Activated CD4-positive, alpha-beta memory T cell treated with anti-CD3 and anti-CD28 coated beads, Interleukin-2, amount 10 ng/mL, durations not matched to agents 7 days and 5 days (primary cell): ENCODE measurements around the gene PAPLN. TPM values are rescaled to one million over a fixed set of nuclear protein-coding genes. Genes with fewer than 3 reads are reported as not detected.

Source experiments
- CTCF ChIA-PET: fragments of 350-600 bp; sonication (Branson Sonifier 250); formaldehyde crosslinking; loops from one replicate; lab custom pipeline; 2021; ENCODE audit warnings: antibody characterized with exemption, inconsistent platforms; lab: Charles Lee
- POLR2A ChIA-PET: fragments of 350-600 bp; sonication (Branson Sonifier 250); formaldehyde crosslinking; loops from one replicate; lab custom pipeline; 2021; ENCODE audit warnings: antibody characterized with exemption; lab: Charles Lee
- DNase-seq: peaks from one replicate; pipeline ENCODE4 v3.0.0-alpha.2; 2020
- H3K27ac Mint-ChIP-seq: one replicate; pipeline ENCODE4 v1.8.0; 2021; ENCODE audit warnings: mild to moderate bottlenecking, mixed read lengths
- H3K27me3 Mint-ChIP-seq: one replicate; pipeline ENCODE4 v1.8.0; 2021; ENCODE audit warnings: mixed read lengths
- H3K36me3 Mint-ChIP-seq: one replicate; pipeline ENCODE4 v1.8.0; 2021; ENCODE audit warnings: low read depth, mixed read lengths
- H3K4me1 Mint-ChIP-seq: one replicate; pipeline ENCODE4 v1.8.0; 2021; ENCODE audit warnings: mixed read lengths
- H3K4me3 Mint-ChIP-seq: one replicate; pipeline ENCODE4 v1.8.0; 2021; ENCODE audit warnings: mild to moderate bottlenecking, mixed read lengths
- H3K9me3 Mint-ChIP-seq: one replicate; pipeline ENCODE4 v1.8.0; 2021; ENCODE audit warnings: mixed read lengths
- total RNA-seq, 2 experiments: library from RNA; stranded (reverse); gene quantifications; one replicate each; pipeline ENCODE4 v1.2.3, GENCODE V29; 2021

PAPLN gene
- total RNA-seq, 2 experiments from 2014 or later, result 1.4 to 1.6 TPM

DNA sequence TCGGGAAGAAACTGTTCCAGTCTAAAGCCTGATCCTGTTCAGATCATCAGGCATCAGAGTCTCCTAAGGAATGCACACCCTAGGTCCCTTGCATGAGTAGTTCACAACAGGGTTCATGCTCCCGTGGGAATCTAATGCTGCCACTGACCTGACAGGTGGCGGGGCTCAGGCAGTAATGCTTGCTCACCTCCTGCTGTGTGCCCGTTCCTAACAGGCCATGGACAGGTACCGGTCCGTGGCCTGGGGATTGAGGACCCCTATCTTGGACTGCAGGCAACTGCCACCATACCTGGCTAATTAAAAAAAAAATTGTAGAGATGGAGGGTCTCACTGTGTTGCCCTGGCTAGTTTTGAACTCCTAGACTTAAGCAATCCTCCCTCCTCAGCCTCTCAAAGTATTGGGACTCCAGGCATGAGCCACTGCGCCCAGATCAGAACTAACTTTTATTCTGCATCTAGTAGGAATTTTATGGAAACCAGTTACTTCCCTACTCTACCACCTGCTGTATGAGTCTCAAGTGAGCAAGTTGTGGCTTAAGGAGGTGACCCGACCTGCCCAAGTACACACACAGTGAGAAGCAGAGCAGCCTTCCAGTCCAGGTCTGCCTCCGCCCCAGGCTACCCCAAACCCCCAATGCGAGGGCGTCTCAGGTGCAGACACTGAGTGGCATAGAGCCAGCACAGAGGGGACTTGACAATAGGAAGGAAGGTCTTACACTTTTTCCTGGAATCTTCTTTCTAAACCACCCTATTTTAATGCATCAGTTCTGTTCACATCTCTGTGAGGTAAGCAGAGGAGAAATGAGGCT, 2.5 kb upstream of the PAPLN start:
- Mint-ChIP-seq H3K27ac (no peak overlapping the region), H3K9me3 (no peaks in the 10 kb centered on the region), H3K27me3 (peaks cover 57% of the 10 kb centered on the region), H3K4me3 (no peak overlapping the region), H3K36me3 (peaks cover 3% of the 10 kb centered on the region), H3K4me1 (peaks cover 20% of the 10 kb centered on the region)
- CTCF ChIA-PET, result no interaction called here
- POLR2A ChIA-PET, result no interaction called here
- no peak for DNase-seq

DNA sequence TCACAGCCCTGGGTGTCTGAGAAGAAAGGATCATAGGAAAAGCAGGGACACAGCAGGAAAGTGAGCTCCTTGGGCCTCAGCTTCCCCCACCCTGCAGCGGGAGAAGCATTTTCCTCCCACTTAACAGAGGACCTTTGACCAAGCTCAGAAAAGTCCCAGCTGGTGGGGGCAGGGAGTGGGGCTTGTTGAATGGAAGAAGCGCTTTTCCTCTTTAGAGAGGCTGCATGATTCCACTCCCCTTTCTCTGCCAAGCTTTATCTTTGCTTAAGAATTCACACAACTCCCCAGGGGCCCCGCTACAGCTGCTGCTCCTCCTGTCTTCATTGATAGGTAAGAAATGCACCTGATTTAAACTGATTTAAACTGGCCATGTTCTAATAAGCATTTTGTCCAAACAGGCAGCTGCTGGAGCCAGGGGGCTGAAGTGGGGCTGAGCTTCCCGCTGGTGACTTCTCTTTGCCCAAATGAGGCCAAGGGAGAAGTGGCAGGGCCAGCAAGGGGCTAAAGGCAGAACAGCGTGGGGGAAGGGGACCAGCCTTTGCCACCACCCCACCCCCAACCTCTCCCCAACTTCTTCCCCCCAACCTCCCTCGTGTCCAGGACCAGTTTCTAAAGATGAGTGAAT, 1.7 kb upstream of the PAPLN start:
- ChIA-PET CTCF (no interaction called here), POLR2A (no interaction called here)
- Mint-ChIP-seq H3K4me3 (no peak overlapping the region), H3K9me3 (no peaks in the 10 kb centered on the region), H3K27me3 (peaks cover 62% of the 10 kb centered on the region), H3K36me3 (peaks cover 3% of the 10 kb centered on the region), H3K4me1 (peaks cover 22% of the 10 kb centered on the region), H3K27ac (no peak overlapping the region)
- DNase-seq, result no peak

DNA sequence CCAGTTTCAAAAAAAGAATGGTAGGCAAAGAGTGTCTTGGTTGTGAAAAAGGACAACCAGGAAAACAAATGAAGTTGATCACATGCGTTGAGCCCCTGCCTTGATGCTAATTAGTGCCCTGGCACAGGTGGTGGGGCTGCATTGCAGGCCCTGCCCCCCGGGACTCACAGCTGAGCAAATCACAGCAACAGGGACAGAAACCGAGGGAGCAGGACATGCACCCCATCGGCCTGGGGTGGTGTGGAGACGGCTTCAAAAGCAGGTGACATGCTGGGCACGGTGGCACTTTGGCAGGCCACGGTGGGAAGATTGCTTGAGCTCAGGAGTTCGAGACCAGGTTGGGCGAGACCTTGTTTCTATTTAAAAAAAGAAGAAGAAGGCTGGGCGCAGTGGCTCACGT, 1.1 kb upstream of the PAPLN start:
- H3K36me3 Mint-ChIP-seq, result peaks cover 3% of the 10 kb centered on the region
- ChIA-PET CTCF (no interaction called here), POLR2A (no interaction called here)
- H3K4me1 Mint-ChIP-seq, result peaks cover 22% of the 10 kb centered on the region
- H3K9me3 Mint-ChIP-seq, result no peaks in the 10 kb centered on the region
- H3K4me3 Mint-ChIP-seq, result no peak overlapping the region
- no peak for DNase-seq
- no peak overlapping the region for H3K27ac Mint-ChIP-seq
- H3K27me3 Mint-ChIP-seq, result peaks cover 67% of the 10 kb centered on the region

DNA sequence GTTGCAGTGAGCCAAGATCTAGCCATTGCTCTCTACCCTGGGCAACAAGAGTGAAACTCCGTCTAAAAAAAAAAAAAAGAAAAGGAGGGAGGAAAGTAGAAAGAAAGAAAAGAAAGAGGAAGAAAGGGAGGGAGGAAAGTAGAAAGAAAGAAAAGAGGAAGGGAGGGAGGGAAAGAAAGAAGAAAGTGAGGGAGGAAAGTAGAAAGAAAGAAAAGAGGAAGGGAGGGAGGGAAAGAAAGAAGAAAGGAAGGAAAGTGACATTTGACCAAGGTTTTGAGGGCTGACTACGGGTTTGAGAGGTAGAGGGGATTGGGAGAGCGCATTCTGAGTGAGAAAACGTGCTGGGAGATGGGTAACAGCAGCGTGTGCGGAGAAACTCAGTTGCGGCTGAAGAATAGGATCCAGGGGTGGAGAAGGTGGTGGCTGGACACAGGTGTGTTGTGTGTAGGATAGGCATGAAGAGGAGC, 521 bp upstream of the PAPLN start:
- peaks cover 24% of the 10 kb centered on the region for H3K4me1 Mint-ChIP-seq
- no peak overlapping the region for H3K27ac Mint-ChIP-seq
- H3K27me3 Mint-ChIP-seq, result peaks cover 74% of the 10 kb centered on the region
- peaks cover 3% of the 10 kb centered on the region for H3K36me3 Mint-ChIP-seq
- no peaks in the 10 kb centered on the region for H3K9me3 Mint-ChIP-seq
- H3K4me3 Mint-ChIP-seq, result peak overlapping the region; percentile 46
- DNase-seq, result no peak
- CTCF ChIA-PET, result no interaction called here
- POLR2A ChIA-PET, result no interaction called here

DNA sequence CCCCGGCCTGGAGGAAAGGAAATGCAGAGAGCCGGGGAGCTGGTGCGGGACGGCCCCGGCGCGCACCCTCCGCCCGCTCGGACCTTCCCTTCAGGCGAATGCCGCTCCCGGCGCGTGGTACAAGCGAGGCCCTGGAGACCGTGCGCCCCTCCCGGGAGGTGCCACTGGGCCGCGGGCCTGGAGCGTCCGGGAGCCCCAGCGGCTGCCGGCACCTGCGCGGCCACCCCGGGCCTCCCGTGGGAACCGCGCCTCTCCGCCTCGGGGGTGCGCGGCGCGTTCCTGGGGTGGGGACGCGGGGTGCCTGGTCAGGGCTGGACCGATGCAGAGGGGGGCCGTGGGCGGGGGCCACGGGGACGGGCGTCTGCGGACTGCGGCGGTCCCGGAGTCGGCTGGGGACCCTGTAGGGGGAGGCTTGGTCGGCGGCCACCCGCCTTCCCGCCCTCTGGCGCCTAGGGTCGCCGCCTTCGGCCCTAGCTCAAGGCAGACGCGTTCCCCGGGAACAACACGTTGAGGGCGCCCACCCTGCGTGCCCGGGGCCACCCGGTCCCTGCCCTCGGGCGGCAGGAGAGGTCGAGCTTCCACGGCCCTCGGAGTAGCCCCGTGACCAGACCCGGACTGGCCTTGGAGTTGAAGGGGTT, 599 bp downstream of the PAPLN start:
- Mint-ChIP-seq H3K27ac (no peak overlapping the region), H3K4me1 (peaks cover 28% of the 10 kb centered on the region), H3K27me3 (peaks cover 78% of the 10 kb centered on the region), H3K36me3 (peaks cover 3% of the 10 kb centered on the region), H3K9me3 (no peaks in the 10 kb centered on the region), H3K4me3 (no peak overlapping the region)
- ChIA-PET POLR2A (interaction anchor here (0.6 kb wide), 1 partner anchor 14 kb away, joined by 3 read pairs; no protein-coding TSS in a partner anchor), CTCF (no interaction called here)
- DNase-seq, result no peak

DNA sequence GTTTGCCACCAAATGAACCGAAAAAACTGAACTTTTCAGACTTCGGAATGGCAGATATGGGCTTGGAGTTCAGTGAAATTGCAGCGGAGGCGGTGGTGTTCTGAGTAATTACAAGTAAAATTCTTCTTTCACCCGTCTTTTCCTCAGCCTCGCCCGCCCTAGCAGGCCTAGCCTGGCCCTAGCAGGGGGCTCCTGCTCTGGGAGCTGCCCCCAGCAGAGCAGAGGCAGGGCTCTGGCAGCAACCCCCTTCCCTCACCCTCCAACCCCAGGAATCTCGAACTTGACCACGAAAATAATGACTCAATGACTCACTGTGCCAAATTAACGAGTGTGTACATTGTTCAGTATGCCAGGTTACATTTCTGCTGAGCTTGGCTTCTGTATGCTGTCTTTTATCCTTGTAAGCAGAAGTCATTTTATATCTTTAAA, 1.1 kb downstream of the PAPLN start:
- peaks cover 34% of the 10 kb centered on the region for H3K4me1 Mint-ChIP-seq
- no peak overlapping the region for H3K4me3 Mint-ChIP-seq
- no peak for DNase-seq
- H3K27me3 Mint-ChIP-seq, result peaks cover 79% of the 10 kb centered on the region
- no peaks in the 10 kb centered on the region for H3K9me3 Mint-ChIP-seq
- no peak overlapping the region for H3K27ac Mint-ChIP-seq
- POLR2A ChIA-PET, result interaction anchor here (0.6 kb wide), 1 partner anchor 14 kb away, joined by 3 read pairs; no protein-coding TSS in a partner anchor
- CTCF ChIA-PET, result interaction anchor here (0.7 kb wide), 1 partner anchor 233 kb away, joined by 3 read pairs; no protein-coding TSS in a partner anchor
- H3K36me3 Mint-ChIP-seq, result peaks cover 3% of the 10 kb centered on the region

DNA sequence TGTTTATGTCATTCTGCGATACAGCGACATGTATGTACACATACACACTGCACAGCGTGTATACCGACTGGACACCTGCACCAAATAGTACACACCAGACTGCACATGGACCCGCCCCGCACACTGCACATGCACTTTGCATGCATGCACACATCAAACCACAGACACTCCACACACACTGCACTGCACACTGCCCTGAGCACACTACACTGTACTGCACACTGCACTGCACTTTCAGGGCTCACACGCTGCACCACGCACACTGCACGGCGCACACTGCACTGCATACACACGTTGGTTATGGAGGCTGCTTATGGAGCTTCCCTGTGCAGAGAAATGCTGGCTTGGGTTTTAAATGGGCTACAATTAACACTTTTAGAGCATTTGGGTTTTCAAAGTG, 1.6 kb downstream of the PAPLN start:
- Mint-ChIP-seq H3K27ac (no peak overlapping the region), H3K4me3 (no peak overlapping the region), H3K4me1 (peaks cover 38% of the 10 kb centered on the region), H3K9me3 (no peaks in the 10 kb centered on the region), H3K27me3 (peaks cover 79% of the 10 kb centered on the region), H3K36me3 (peaks cover 3% of the 10 kb centered on the region)
- ChIA-PET CTCF (interaction anchor here (0.7 kb wide), 1 partner anchor 233 kb away, joined by 3 read pairs; no protein-coding TSS in a partner anchor), POLR2A (no interaction called here)
- no peak for DNase-seq

DNA sequence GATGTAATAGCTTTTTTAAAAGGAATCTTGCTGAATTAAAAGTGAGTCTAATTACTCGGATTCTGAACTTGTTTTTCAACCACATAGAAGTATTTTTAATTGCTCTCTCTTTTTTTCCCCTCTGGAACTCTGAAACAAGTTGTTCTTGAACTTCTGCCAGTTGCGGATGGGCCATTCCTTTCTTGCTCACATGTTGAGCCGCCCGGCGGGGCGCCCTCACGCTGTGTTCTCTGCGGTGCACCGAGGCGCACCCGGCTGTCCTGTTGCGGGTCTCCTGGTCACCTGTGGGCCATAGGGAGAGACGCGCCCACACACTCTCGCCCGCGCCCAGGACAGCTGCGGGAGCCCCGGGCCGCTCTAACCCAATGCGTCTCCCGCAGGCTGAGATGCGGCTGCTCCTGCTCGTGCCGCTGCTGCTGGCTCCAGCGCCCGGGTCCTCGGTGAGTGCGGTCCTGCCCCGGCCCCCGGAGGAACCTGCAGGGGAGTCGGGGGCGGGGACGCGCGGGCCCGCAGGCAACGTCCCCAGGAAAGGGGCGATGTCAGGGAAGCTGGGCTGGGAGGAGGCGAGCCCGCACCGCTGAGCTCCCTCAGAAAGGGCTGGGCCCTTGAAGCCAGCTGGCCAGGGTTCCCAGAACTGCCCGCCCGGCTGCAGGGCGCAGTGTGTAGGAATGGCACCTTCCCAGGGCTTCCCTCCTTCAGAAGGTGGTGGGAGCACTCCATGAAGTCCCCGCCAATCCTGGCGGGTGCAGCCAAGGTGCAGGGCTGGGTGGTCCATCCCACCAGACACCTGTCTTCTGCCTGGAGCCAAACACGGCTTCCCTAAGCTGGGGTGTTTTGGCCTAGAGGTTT, 2.3 kb downstream of the PAPLN start:
- Mint-ChIP-seq H3K4me3 (no peak overlapping the region), H3K36me3 (peaks cover 3% of the 10 kb centered on the region), H3K27me3 (peaks cover 78% of the 10 kb centered on the region), H3K4me1 (peaks cover 38% of the 10 kb centered on the region), H3K27ac (no peak overlapping the region), H3K9me3 (no peaks in the 10 kb centered on the region)
- POLR2A ChIA-PET, result no interaction called here
- CTCF ChIA-PET, result interaction anchor here (0.7 kb wide), 1 partner anchor 232 kb away, joined by 3 read pairs; no protein-coding TSS in a partner anchor
- DNase-seq, result no peak

DNA sequence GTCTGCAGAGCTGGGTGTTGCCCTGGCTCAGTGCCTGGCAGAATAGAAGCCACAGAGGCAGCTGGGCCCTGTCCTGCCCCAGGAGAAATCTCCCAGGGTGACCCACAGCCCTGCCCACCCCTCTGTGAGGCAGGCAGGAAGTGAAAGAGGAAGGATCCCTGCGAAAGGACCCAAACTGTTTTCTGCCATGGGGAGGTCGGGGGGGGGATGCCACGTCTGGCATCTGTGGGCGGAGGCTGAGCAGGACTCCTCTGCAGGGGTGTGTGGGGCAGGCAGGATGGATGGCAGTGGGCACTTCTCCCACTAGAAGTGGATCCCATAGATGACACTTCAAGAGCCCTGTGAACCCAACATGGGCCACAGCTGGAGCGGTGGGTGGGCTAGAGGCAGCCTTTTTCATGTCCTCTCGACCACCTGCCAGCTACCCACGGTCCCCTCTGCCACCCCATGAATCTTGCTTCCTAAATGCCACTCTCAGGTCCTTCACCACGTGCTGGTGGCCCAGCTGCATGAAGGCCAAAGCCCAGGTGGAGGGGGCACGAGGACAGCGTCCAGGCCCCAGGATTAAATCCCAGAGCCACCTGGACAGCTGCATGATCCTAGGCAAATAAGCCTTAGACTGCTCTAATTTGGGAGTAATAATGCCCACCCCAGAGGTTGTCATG, 3.6 kb downstream of the PAPLN start:
- Mint-ChIP-seq H3K27me3 (peaks cover 70% of the 10 kb centered on the region), H3K9me3 (no peaks in the 10 kb centered on the region), H3K4me3 (no peak overlapping the region), H3K27ac (no peak overlapping the region), H3K36me3 (peaks cover 3% of the 10 kb centered on the region), H3K4me1 (peaks cover 39% of the 10 kb centered on the region)
- ChIA-PET CTCF (no interaction called here), POLR2A (no interaction called here)
- no peak for DNase-seq

DNA sequence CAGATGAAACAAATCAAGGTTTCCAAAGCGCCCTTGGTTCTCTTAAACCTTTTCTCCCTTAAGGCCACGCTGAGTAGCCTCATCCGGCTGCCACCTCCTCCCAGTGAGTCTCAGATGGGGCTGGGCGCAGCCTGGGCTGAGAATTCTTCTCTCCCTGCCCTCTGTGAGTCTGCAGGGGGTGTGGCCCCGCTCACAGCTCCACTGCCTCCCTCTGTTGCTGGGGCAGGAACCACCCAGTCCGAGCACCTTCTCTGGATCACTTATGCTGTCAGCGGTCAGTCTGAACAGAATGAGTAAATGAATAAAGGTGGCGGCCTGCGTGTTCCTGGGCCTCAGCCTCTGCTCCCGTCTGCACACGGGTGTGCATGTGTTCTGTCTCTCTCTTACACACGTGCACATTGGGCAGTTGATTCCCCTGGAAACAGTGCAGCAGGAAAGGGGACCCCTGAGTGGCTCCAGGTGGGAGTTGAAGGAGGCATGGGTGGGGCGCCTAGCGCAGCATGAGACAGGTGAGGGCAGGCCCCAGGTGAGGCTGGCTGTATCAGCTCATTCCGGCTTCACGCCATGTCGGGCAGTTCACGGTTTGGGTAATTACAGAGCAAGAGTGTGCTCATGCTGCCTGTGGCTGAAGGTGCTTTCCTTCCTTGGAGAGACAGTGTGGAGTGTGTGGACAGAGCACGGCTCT, 4.3 kb downstream of the PAPLN start:
- peaks cover 65% of the 10 kb centered on the region for H3K27me3 Mint-ChIP-seq
- ChIA-PET POLR2A (no interaction called here), CTCF (no interaction called here)
- no peak overlapping the region for H3K4me3 Mint-ChIP-seq
- peaks cover 38% of the 10 kb centered on the region for H3K4me1 Mint-ChIP-seq
- no peak for DNase-seq
- no peak overlapping the region for H3K27ac Mint-ChIP-seq
- peaks cover 3% of the 10 kb centered on the region for H3K36me3 Mint-ChIP-seq
- H3K9me3 Mint-ChIP-seq, result no peaks in the 10 kb centered on the region

DNA sequence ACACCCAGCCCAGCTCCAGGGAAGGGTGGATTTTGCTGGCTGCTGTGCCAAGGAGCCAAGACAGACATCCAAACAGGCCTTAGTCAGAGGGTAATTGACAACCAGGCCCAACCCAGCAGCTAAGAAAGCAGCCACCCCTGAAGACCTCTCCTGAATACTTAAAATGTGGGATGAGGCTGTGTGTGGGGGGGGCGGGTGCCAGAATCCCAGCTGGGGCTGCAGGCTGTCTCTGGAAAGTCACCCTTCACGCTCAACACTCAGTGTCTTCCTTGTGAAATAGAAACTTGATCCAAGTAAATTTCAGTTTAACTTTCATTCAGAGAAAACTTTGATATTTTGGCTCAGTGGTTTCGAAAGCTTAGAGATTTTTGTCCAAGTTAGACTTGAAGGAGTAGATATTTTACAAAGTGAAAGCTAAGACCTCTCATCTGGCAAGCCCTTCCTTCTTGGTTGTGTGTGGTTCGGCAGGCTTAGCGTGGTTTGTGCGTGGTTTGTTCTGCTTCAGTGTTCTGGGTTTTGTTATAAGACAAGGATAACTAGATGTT, 5.1 kb downstream of the PAPLN start:
- Mint-ChIP-seq H3K4me1 (peaks cover 40% of the 10 kb centered on the region), H3K27ac (no peak overlapping the region), H3K36me3 (peaks cover 3% of the 10 kb centered on the region), H3K4me3 (peak overlapping the region; percentile 11), H3K9me3 (peaks cover 2% of the 10 kb centered on the region), H3K27me3 (peaks cover 65% of the 10 kb centered on the region)
- POLR2A ChIA-PET, result no interaction called here
- DNase-seq, result no peak
- CTCF ChIA-PET, result interaction anchor here (0.8 to 1.1 kb wide), 2 partner anchors 13 to 19 kb away, joined by 3 to 4 read pairs; no protein-coding TSS in a partner anchor
